ENCODE results near the gene IL16. TPM values are rescaled to one million over a fixed set of nuclear protein-coding genes. Genes with fewer than 3 reads are reported as not detected.

The IL16 gene
- total RNA-seq, 1 donor from 2014 or later: 34.6 TPM

DNA sequence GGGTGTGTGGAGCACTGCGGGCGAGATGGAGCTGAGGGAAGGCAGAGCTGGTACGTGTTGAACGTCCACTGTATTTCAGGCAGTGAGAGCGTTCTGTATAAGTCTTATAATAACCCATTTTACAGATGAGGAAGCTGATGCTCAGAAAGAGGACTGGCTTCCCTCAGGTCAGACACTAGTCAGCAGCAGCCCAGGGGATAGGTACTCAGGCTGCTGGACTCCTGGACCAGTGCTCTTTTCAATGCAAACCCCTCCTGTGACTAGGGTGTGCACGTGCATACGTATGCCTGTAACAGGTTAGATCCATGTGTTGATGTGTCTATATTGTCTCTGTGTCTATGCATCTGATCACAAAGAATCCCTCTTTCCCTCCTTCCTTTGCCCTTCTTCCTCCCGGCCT, 8.3 kb upstream of the IL16 start:
- peaks cover 10% of the 10 kb centered on the region for H3K4me1 ChIP-seq
- H3K9me3 ChIP-seq: no peaks in the 10 kb centered on the region
- intact Hi-C loops (cut with DNase I): no loop called here
- ATAC-seq (no peak), DNase-seq (no peak)
- H3K4me3 ChIP-seq: no peak overlapping the region
- TF ChIP-seq, protein P1, sequence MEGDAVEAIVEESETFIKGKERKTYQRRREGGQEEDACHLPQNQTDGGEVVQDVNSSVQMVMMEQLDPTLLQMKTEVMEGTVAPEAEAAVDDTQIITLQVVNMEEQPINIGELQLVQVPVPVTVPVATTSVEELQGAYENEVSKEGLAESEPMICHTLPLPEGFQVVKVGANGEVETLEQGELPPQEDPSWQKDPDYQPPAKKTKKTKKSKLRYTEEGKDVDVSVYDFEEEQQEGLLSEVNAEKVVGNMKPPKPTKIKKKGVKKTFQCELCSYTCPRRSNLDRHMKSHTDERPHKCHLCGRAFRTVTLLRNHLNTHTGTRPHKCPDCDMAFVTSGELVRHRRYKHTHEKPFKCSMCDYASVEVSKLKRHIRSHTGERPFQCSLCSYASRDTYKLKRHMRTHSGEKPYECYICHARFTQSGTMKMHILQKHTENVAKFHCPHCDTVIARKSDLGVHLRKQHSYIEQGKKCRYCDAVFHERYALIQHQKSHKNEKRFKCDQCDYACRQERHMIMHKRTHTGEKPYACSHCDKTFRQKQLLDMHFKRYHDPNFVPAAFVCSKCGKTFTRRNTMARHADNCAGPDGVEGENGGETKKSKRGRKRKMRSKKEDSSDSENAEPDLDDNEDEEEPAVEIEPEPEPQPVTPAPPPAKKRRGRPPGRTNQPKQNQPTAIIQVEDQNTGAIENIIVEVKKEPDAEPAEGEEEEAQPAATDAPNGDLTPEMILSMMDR (IDR thresholded peaks at IDR 0.05): no peak
- H3K27me3 ChIP-seq (ENCODE audit: low read depth): no peaks in the 10 kb centered on the region
- H3K27ac ChIP-seq: peak overlapping the region; percentile 24
- H3K36me3 ChIP-seq: no peaks in the 10 kb centered on the region

DNA sequence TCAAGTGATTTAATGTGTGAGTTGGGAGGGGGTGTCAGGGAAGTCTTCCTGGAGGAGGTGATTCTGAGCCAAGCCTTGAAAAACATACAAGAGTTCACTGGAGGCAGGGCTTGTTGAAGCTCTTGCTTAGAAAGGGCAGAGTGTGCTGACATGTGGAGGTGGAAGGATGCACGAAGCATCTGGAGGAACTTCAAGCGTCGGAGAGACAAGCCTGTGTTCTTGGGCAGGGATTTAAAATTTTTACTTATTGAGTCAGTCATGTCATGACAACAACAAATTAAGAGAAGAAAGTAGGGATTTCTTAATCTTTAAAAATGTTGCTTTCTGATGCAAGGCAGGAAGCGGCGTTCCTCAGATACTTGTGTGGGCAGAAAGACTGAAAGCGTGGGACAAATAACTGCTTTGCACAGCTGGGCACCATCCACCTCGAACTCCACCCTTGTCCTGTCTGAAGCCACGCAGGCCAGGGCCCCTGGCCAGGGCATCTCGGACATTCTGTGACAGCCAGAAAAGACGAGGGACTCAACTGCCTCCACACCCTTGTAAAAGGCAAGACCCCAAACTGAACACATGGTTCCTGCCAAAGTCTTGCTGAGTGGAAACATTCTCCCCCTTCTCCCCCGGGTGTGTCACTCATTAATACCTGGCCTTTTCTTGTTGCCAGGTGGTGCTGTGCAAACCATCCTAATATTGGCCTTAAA, 6.9 kb upstream of the IL16 start:
- H3K27me3 ChIP-seq (ENCODE audit: low read depth): no peaks in the 10 kb centered on the region
- TF ChIP-seq, protein P1 (IDR thresholded peaks at IDR 0.05): no peak
- peak overlapping the region; percentile 70 for H3K27ac ChIP-seq
- peak; percentile 85 to 89 for ATAC-seq
- no peaks in the 10 kb centered on the region for H3K36me3 ChIP-seq
- peak; percentile 66 for DNase-seq
- H3K4me1 ChIP-seq: peaks cover 4% of the 10 kb centered on the region
- H3K4me3 ChIP-seq: no peak overlapping the region
- intact Hi-C loops (cut with DNase I): no loop called here
- H3K9me3 ChIP-seq: no peaks in the 10 kb centered on the region

DNA sequence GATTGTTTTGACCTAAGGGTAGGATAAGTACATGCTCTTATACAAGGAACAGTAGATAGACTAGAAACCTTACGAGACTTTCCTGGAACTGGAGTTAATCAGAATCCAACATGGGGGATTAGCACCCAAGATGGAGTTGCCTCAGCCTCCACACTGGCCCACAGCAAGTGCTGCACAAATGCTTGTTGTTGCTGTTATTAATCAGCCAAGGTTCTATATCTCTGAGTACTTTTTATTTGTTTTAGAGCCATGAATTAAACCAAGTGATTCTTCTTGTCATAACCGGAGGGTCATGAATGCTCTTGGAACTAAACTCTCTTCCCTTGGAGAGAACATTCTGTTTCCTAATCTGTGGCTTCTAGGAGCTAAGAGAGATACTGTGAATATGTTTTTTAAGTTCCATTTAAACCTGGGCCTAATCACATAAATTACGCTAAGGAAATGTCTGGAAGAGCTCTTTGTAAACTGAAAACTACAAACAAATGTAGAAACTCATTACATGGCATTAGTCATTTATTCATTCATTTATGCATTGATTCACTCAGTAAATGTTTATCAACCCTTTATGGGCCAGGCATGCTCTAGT, 5.7 kb upstream of the IL16 start:
- H3K36me3 ChIP-seq: no peaks in the 10 kb centered on the region
- no peak for DNase-seq
- peaks cover 4% of the 10 kb centered on the region for H3K4me1 ChIP-seq
- H3K27me3 ChIP-seq (ENCODE audit: low read depth): no peaks in the 10 kb centered on the region
- no peak for ATAC-seq
- H3K27ac ChIP-seq: peak overlapping the region; percentile 70
- TF ChIP-seq, protein P1 (IDR thresholded peaks at IDR 0.05): no peak
- no peak overlapping the region for H3K4me3 ChIP-seq
- no peaks in the 10 kb centered on the region for H3K9me3 ChIP-seq
- intact Hi-C loops (cut with DNase I): no loop called here

DNA sequence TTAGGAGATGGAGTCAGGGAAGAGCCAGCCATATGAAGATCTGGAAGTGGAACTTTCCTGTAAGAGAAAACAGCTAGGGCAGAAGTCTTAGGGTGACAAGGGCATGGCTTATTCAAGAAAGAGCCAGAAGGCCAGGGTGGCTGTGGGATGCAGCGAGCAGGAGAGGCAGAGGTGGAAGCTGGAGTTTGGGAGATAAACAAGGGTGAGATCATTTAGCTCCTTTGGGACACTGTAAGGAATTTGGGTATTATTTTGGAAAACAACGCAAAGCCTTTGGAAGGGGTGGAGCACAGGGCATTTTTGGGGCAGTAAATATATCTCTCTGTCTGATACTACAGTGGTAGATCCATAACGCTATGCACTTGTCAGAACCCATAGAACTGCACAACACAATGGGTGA, 5.0 kb upstream of the IL16 start:
- Histone ChIP-seq H3K27ac (peak overlapping the region; percentile 70), H3K4me1 (peaks cover 4% of the 10 kb centered on the region), H3K9me3 (no peaks in the 10 kb centered on the region), H3K36me3 (no peaks in the 10 kb centered on the region), H3K4me3 (no peak overlapping the region), H3K27me3 (ENCODE audit: low read depth) (no peaks in the 10 kb centered on the region)
- TF ChIP-seq, protein P1 (IDR thresholded peaks at IDR 0.05): no peak
- ATAC-seq (no peak), DNase-seq (no peak)
- intact Hi-C loops (cut with DNase I): no loop called here

DNA sequence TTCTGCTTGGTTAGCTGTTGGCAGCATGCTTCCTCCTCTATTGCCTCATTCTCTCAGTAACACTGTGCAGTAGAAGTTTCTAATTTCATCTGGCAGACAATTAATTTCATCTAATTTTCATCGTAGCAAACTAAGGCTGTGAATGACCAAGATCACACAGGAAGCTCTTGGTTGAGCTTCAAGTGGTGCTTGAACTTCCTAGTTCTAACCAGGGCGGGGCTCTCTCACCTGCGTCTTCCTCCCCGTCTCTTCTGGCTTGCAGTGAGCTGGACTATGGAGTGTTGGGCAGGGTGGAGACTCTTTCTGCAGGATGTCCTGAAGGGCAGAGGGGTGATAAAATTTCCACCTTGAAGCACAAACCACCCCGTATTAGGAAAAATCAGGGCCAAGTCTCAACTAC, 2.0 kb upstream of the IL16 start:
- H3K4me1 ChIP-seq: peaks cover 4% of the 10 kb centered on the region
- H3K27ac ChIP-seq: no peak overlapping the region
- intact Hi-C loops (cut with DNase I): no loop called here
- H3K36me3 ChIP-seq: no peaks in the 10 kb centered on the region
- no peak overlapping the region for H3K4me3 ChIP-seq
- no peaks in the 10 kb centered on the region for H3K9me3 ChIP-seq
- DNase-seq (no peak), ATAC-seq (no peak)
- TF ChIP-seq, protein P1 (IDR thresholded peaks at IDR 0.05): no peak
- no peaks in the 10 kb centered on the region for H3K27me3 ChIP-seq (ENCODE audit: low read depth)

Measured in lower lobe of right lung (tissue), 2 donors.